Measurements from ENCODE around the gene IGHMBP2. TPM values are rescaled to one million over a fixed set of nuclear protein-coding genes. Genes with fewer than 3 reads are reported as not detected.

The IGHMBP2 gene
- total RNA-seq, 4 donors from 2014 or later = 18.6 to 33.3 (median 30.5) TPM

DNA sequence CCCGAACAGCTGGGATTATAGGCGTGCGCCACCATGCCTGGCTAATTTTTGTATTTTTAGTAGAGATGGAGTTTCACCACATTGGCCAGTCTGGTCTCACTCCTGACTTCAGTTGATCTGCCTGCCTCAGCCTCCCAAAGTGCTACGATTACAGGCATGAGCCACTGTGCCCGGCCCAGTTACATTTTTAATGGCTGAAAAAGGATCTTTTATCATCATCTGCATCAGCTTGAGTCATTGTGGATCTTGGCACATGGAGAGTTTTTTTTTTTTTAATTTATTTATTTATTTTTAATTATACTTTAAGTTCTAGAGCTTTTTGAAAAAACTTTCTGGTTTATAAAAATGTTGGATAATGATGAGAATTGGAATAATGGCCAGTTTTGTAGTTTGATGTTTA lies 8.6 kb downstream of the IGHMBP2 start:
- 77 to 86% methylated on average over 5 of the region's 5 CpGs for WGBS, 2 donors
- intact Hi-C loops (cut with DNase I; ENCODE audit: low total_unique reads) = no loop called here
- no peak for TF ChIP-seq CTCF (IDR thresholded peaks at IDR 0.05)
- TF ChIP-seq POLR2A (IDR thresholded peaks at IDR 0.05) = no peak
- no peak for DNase-seq (ENCODE audit: low spot score in 2 of 2)
- H3K4me3 ChIP-seq (ENCODE audit: low read depth, poor library complexity, severe bottlenecking) = no peak overlapping the region

DNA sequence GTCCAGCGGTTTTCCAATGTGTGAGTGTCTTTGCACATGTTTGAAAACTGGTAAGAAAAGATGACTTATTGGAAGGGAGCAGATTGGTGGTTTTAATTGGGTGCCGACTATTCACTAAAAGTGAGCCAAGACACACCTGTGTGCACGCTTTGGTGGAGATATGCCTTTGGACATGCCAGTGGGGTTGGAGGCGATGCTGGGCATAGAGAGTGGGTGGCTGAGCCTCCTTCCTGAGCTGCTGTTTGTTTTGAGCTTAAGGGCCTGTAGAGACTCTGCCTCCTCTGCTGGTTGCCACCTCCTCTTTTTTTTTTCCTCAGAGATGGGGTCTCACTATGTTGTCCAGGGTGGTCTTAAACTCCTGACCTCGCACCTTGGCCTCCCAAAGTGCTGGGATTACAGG lies 9.5 kb downstream of the IGHMBP2 start:
- no peak for TF ChIP-seq CTCF (IDR thresholded peaks at IDR 0.05)
- no peak overlapping the region for H3K4me3 ChIP-seq (ENCODE audit: low read depth, poor library complexity, severe bottlenecking)
- no peak for DNase-seq (ENCODE audit: low spot score in 2 of 2)
- 93 to 97% methylated on average over 5 of the region's 5 CpGs for WGBS, 2 donors
- intact Hi-C loops (cut with DNase I; ENCODE audit: low total_unique reads) = no loop called here

GRCh38 chr11:68914761-68915160 lies 11.1 kb downstream of the IGHMBP2 start:
- DNase-seq (ENCODE audit: low spot score in 2 of 2) = no peak
- no peak overlapping the region for H3K4me3 ChIP-seq (ENCODE audit: low read depth, poor library complexity, severe bottlenecking)
- no peak for TF ChIP-seq CTCF (IDR thresholded peaks at IDR 0.05)
- no peak for TF ChIP-seq POLR2A (IDR thresholded peaks at IDR 0.05)
- intact Hi-C loops (cut with DNase I; ENCODE audit: low total_unique reads) = no loop called here
- WGBS, 2 donors = 95% methylated on average over 15 of the region's 15 CpGs

- 93% methylated on average over 13 of the region's 13 CpGs for WGBS, 2 donors
- intact Hi-C loops (cut with DNase I; ENCODE audit: low total_unique reads) = no loop called here
- no peak for TF ChIP-seq POLR2A (IDR thresholded peaks at IDR 0.05)
- TF ChIP-seq CTCF (IDR thresholded peaks at IDR 0.05) = no peak
- H3K4me3 ChIP-seq (ENCODE audit: low read depth, poor library complexity, severe bottlenecking) = no peak overlapping the region
- no peak for DNase-seq (ENCODE audit: low spot score in 2 of 2)
These were observed 12.7 kb downstream of the IGHMBP2 start for GRCh38 chr11:68916439-68916838.

DNA sequence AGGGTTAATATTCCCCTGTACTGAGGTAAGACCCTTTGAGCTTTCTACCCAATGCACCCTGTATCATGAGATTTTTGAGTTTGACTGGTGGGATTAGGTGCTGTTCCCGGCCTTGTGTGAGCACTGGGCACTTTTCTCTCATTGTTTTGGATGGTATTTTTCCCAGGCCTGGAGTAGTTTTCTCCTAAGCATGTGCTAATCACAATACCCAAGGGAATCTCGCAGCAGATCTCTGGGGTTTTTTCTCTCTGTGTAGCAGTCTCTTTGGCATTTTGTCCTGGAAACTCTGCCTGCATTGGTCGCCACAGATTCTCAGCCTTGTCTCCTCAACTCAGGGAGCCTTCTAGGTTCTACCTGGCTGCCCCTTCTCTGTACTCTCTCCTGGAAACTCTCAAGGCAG lies 19.9 kb downstream of the IGHMBP2 start:
- H3K4me3 ChIP-seq (ENCODE audit: low read depth, poor library complexity, severe bottlenecking) = no peak overlapping the region
- 82 to 83% methylated on average over 3 of the region's 3 CpGs for WGBS, 2 donors
- DNase-seq (ENCODE audit: low spot score in 2 of 2) = no peak
- intact Hi-C loops (cut with DNase I; ENCODE audit: low total_unique reads) = no loop called here
- no peak for TF ChIP-seq POLR2A (IDR thresholded peaks at IDR 0.05)
- TF ChIP-seq CTCF (IDR thresholded peaks at IDR 0.05) = no peak

DNA sequence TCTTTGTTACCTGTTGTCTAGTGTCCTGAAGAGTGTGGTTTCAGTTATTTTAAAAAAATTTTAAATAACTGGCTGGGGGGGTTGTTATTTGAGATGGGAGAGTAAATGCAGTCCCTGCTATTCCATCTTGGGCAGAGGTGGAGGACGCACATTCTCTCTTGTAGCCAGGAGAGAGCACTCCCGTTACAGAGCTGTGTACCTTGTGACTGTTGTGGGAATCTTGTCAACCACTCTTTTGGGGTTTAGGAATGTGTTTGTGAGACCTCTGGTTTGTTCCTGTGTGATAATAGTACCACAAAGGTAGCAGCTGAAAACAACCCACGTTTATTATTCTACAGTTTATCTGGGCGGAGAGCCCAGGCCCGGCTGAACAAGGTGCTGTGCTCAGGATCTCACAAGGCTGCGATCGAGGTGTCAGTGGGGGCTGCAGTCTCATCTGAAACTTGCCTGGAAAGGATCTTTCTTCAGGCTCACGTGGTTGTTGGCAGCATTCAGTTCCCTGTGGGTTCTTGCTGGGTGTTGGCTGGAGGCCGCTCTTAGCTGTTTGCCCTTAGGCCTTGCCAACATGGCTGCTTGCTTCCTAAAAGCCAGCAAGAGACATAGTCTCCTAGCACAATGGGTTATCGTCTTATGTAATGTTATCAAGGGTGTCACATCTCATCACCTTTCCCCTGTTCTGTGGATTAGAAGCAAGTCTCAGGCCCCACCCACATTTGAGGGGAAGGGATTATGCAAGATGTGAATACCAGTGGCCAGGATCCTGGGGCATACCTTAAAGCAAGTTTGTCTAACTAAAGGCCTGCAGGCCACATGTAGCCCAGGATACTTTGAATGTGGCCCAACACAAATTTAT lies 20.6 kb downstream of the IGHMBP2 start:
- no peak for DNase-seq (ENCODE audit: low spot score in 2 of 2)
- intact Hi-C loops (cut with DNase I; ENCODE audit: low total_unique reads) = no loop called here
- 83 to 90% methylated on average over 10 of the region's 10 CpGs for WGBS, 2 donors
- no peak overlapping the region for H3K4me3 ChIP-seq (ENCODE audit: low read depth, poor library complexity, severe bottlenecking)
- TF ChIP-seq CTCF (IDR thresholded peaks at IDR 0.05) (no peak), POLR2A (IDR thresholded peaks at IDR 0.05) (no peak)
